Endothelial cell of umbilical vein (primary cell): ENCODE data around the gene RALGPS1. TPM values are rescaled to one million over a fixed set of nuclear protein-coding genes. Genes with fewer than 3 reads are reported as not detected.

Experiments
- BruUV-seq: library from RNA; stranded (reverse); fragments of 400-500 nt; replicated peaks from 2 replicates; lab custom pipeline; 2021; lab: Mats Ljungman, UMichigan
- CTCF ChIA-PET: fragments of 300-600, 350-600 bp; sonication (Branson Sonifier 250); formaldehyde crosslinking; loops from one replicate; lab custom pipeline; 2021; ENCODE audit warnings: antibody characterized with exemption, inconsistent platforms; lab: Charles Lee
- POLR2A ChIA-PET: fragments of 300-600, 350-600 bp; sonication (Branson Sonifier 250); formaldehyde crosslinking; loops from one replicate; lab custom pipeline; 2021; ENCODE audit warnings: antibody characterized with exemption, inconsistent platforms; lab: Charles Lee
- DNase-seq: peaks from one replicate; pipeline ENCODE4 v3.0.0-alpha.2; 2011; ENCODE audit warnings: low read depth, low spot score
- FAIRE-seq: peaks from 2 replicates; lab custom pipeline; 2011; peaks lifted over from hg19 to GRCh38; lab: Jason Lieb, UNC
- H2AFZ ChIP-seq: 2 replicates; pipeline ENCODE4 v1.6.0; 2012; ENCODE audit warnings: low read depth, low read length, control low read depth, inconsistent platforms
- H3K27ac ChIP-seq: 2 replicates; pipeline ENCODE4 v1.5.1; 2011; ENCODE audit warnings: low read depth, mild to moderate bottlenecking, control low read depth, low read length, moderate library complexity; ENCODE audit not compliant: insufficient read depth
- H3K27me3 ChIP-seq, 2 experiments: 2 replicates each; pipeline versions ENCODE4 v1.6.0 to v1.6.1; 2011; ENCODE audit warnings: low read length in 2 of 2, mixed read lengths in 1 of 2; ENCODE audit not compliant: control insufficient read depth in 2 of 2, insufficient read depth in 2 of 2
- H3K36me3 ChIP-seq, 2 experiments: 2 replicates in 1 of 2; 3 replicates in 1 of 2; pipeline ENCODE4 v1.5.1; 2011; ENCODE audit warnings: low read length in 2 of 2, mild to moderate bottlenecking in 1 of 2, moderate library complexity in 1 of 2; ENCODE audit not compliant: control insufficient read depth in 2 of 2, insufficient read depth in 2 of 2; ENCODE audit errors: extremely low read depth in 1 of 2
- H3K4me1 ChIP-seq: 3 replicates; pipeline ENCODE4 v1.5.1; 2011; ENCODE audit warnings: mild to moderate bottlenecking, low read length; ENCODE audit not compliant: control insufficient read depth, insufficient read depth; ENCODE audit errors: extremely low read depth
- H3K4me2 ChIP-seq: 2 replicates; pipeline ENCODE4 v1.6.1; 2011; ENCODE audit warnings: low read length, control low read depth, mixed read lengths; ENCODE audit not compliant: insufficient read depth
- H3K4me3 ChIP-seq, 3 experiments: fragments of 200-600 bp in 1 of 3; sonication (generic), shearing (Covaris generic) in 1 of 3; replicated peaks in 1 of 3; 2 replicates each; pipeline ENCODE4 v1.5.1; 2011 to 2016; ENCODE audit warnings: control low read depth in 3 of 3, low read length in 3 of 3, mild to moderate bottlenecking in 2 of 3, inconsistent platforms in 1 of 3, low read depth in 1 of 3, moderate library complexity in 1 of 3; ENCODE audit not compliant: insufficient read depth in 1 of 3
- H3K79me2 ChIP-seq: 2 replicates; pipeline ENCODE4 v1.6.0; 2012; ENCODE audit warnings: low read length, inconsistent platforms; ENCODE audit not compliant: control insufficient read depth, insufficient read depth
- H3K9ac ChIP-seq: replicated peaks from 2 replicates; pipeline ENCODE3; 2011; ENCODE audit warnings: low read length, control low read depth; ENCODE audit not compliant: insufficient read depth; ENCODE audit errors: extremely low read depth
- H3K9me1 ChIP-seq: replicated peaks from 3 replicates; pipeline ENCODE4 v1.6.0; 2011; ENCODE audit warnings: mild to moderate bottlenecking, low read length; ENCODE audit not compliant: control insufficient read depth, insufficient read depth; ENCODE audit errors: extremely low read depth
- H3K9me3 ChIP-seq: replicated peaks from 2 replicates; pipeline ENCODE4 v1.5.1; 2012; ENCODE audit warnings: low read length, inconsistent platforms; ENCODE audit not compliant: control insufficient read depth, insufficient read depth
- H4K20me1 ChIP-seq: replicated peaks from 2 replicates; pipeline ENCODE3; 2011; ENCODE audit warnings: mild to moderate bottlenecking, low read length; ENCODE audit not compliant: control insufficient read depth, insufficient read depth; ENCODE audit errors: extremely low read depth
- CTCF ChIP-seq, 2 donors: IDR thresholded peaks; 1 replicate in 1 of 2; 2 replicates in 1 of 2; pipeline ENCODE4 v1.5.1; 2011; ENCODE audit warnings: low read length in 2 of 2, mild to moderate bottlenecking in 2 of 2, moderate library complexity in 2 of 2, control low read depth in 1 of 2, inconsistent platforms in 1 of 2, low read depth in 1 of 2; ENCODE audit not compliant: insufficient read depth in 1 of 2; ENCODE audit errors: extremely low read depth in 1 of 2
- EZH2 ChIP-seq: IDR thresholded peaks from 2 replicates; pipeline ENCODE4 v1.6.1; 2012; ENCODE audit warnings: borderline replicate concordance, low read depth, mild to moderate bottlenecking, moderate library complexity, low read length, inconsistent platforms; ENCODE audit not compliant: severe bottlenecking
- FOS ChIP-seq: IDR thresholded peaks from 2 replicates; pipeline ENCODE4 v1.6.1; 2011; ENCODE audit warnings: mild to moderate bottlenecking, low read length, moderate library complexity, borderline replicate concordance; ENCODE audit not compliant: insufficient read depth
- GATA2 ChIP-seq: IDR thresholded peaks from 2 replicates; pipeline ENCODE4 v1.7.0; 2011; ENCODE audit warnings: low read depth, mild to moderate bottlenecking, moderate library complexity, mixed read lengths, low read length; ENCODE audit not compliant: insufficient read length, insufficient read depth
- JUN ChIP-seq: IDR thresholded peaks from 2 replicates; pipeline ENCODE4 v1.6.1; 2011; ENCODE audit warnings: borderline replicate concordance, low read depth; ENCODE audit not compliant: insufficient read length, insufficient read depth
- MAX ChIP-seq: IDR thresholded peaks from 2 replicates; pipeline ENCODE4 v1.6.1; 2011; ENCODE audit not compliant: insufficient read depth, insufficient read length
- MYC ChIP-seq: IDR thresholded peaks from one replicate; pipeline ENCODE4 v1.6.1; 2011; ENCODE audit warnings: mild to moderate bottlenecking, low read depth, low read length
- POLR2A ChIP-seq: IDR thresholded peaks from 2 replicates; pipeline ENCODE4 v1.6.1; 2012; ENCODE audit warnings: low read depth, mild to moderate bottlenecking, control low read depth, low read length
- POLR2AphosphoS5 ChIP-seq: IDR thresholded peaks from 2 replicates; pipeline ENCODE4 v1.6.1; 2012; ENCODE audit warnings: low read depth, mild to moderate bottlenecking, control low read depth, low read length, moderate library complexity; ENCODE audit not compliant: insufficient read depth
- dilution Hi-C: fragments of 300-500 bp; cut with MboI; formaldehyde crosslinking; loops from one replicate; pipeline ENCODE4 v1.15.0; 2019; ENCODE audit warnings: low sequenced_read_pairs; ENCODE audit not compliant: extremely low pct_ligation_motif_present
- intact Hi-C: fragments of 100-400 bp; cut with micrococcal nuclease; formaldehyde crosslinking; loops from one replicate; pipeline ENCODE4 v1.10.0; 2022
- polyA plus RNA-seq, 4 experiments: library from polyadenylated mRNA; depleted of rRNA in 3 of 4; stranded (reverse) in 3 of 4; unstranded in 1 of 4; fragments of >200 nt; gene quantifications; 2 replicates each; pipeline versions ENCODE4 v1.2.1 to v1.2.3, GENCODE V29; 2011 to 2012; ENCODE audit warnings: missing spikeins in 1 of 4
- total RNA-seq: library from RNA; stranded (reverse); gene quantifications from 2 replicates; pipeline ENCODE4 v1.2.3, GENCODE V29; 2021

Gene RALGPS1
- total and polyA plus RNA-seq, 2 donors (not counting 3 experiments of a cell fraction or from before 2014, with no cell fraction given), result 3.8 to 5.5 TPM

- Histone ChIP-seq H3K9me1 (no peaks in the 10 kb centered on the region), H3K4me3 (no peak overlapping the region), H3K79me2 (no peaks in the 10 kb centered on the region), H3K4me2 (no peak overlapping the region), H3K27me3 (no peaks in the 10 kb centered on the region), H2AFZ (peak overlapping the region; percentile 13), H3K9ac (no peak overlapping the region), H3K4me1 (peaks cover 31% of the 10 kb centered on the region), H3K27ac (peak overlapping the region; percentile 30), H4K20me1 (no peaks in the 10 kb centered on the region), H3K36me3 (no peaks in the 10 kb centered on the region), H3K9me3 (no peaks in the 10 kb centered on the region)
- no TSS peak for BruUV-seq
- ChIA-PET POLR2A (no interaction called here), CTCF (interaction anchor here (1.1 to 1.6 kb wide), 5 partner anchors 12 to 110 kb away, joined by 3 to 26 read pairs (median 10); no protein-coding TSS in a partner anchor)
- no peak for DNase-seq
- intact Hi-C loops, result loop anchor here (2.0 to 5.0 kb wide), 3 partner anchors 76 to 289 kb away; no protein-coding TSS in a partner anchor
- dilution Hi-C loops, result no loop called here
- no peak for FAIRE-seq
- TF ChIP-seq GATA2, result no peak
Measured at GRCh38 chr9:127047971-127048370, 133.4 kb downstream of the RALGPS1 start.

GRCh38 chr9:127049044-127049443, 134.5 kb downstream of the RALGPS1 start:
- no peak overlapping the region for H3K4me3 ChIP-seq
- H3K9me3 ChIP-seq, result no peaks in the 10 kb centered on the region
- no peak overlapping the region for H3K9ac ChIP-seq
- FAIRE-seq (peak; percentile 100), DNase-seq (peak; percentile 98)
- peaks cover 40% of the 10 kb centered on the region for H3K4me1 ChIP-seq
- dilution Hi-C loops, result no loop called here
- no peaks in the 10 kb centered on the region for H3K27me3 ChIP-seq
- H3K9me1 ChIP-seq, result no peaks in the 10 kb centered on the region
- ChIA-PET POLR2A (no interaction called here), CTCF (interaction anchor here (0.7 to 1.7 kb wide), 29 partner anchors 9 to 152 kb away, joined by 3 to 26 read pairs (median 4); partner anchors contain the start of gene ANGPTL2)
- intact Hi-C loops, result loop anchor here (1.0 to 5.0 kb wide), 6 partner anchors 73 to 288 kb away; partner anchors contain the start of gene ANGPTL2
- H3K4me2 ChIP-seq, result peak overlapping the region; percentile 57
- peak overlapping the region; percentile 80 for H3K27ac ChIP-seq
- no peaks in the 10 kb centered on the region for H3K79me2 ChIP-seq
- BruUV-seq, result no TSS peak
- H2AFZ ChIP-seq, result no peak overlapping the region
- no peak for TF ChIP-seq EZH2
- peak; percentile 40 for TF ChIP-seq MAX
- peak; percentile 94 for TF ChIP-seq JUN
- peak; percentile 99 for TF ChIP-seq FOS
- peak; percentile 85 for TF ChIP-seq MYC
- peak; percentile 75 for TF ChIP-seq GATA2
- peak; percentile 58 for TF ChIP-seq POLR2A
- TF ChIP-seq CTCF (IDR thresholded peaks at IDR 0.05; ENCODE audit: extremely low read depth in 1 of 2, insufficient read depth in 1 of 2, low read depth in 1 of 2, low read length in 2 of 2), result peak; percentile 19 to 22
- peak; percentile 98 for TF ChIP-seq POLR2AphosphoS5
- no peaks in the 10 kb centered on the region for H4K20me1 ChIP-seq
- no peaks in the 10 kb centered on the region for H3K36me3 ChIP-seq
